Parathyroid adenoma (tissue), 2 donors: ENCODE results near the gene SIX2.

Source experiments
- H2AFZ ChIP-seq: fragments of 300-600 bp; sonication (generic); one replicate; pipeline ENCODE4 v1.7.0; 2017; ENCODE audit warnings: antibody characterized with exemption, mild to moderate bottlenecking
- H3K27ac ChIP-seq: fragments of 300-600 bp; sonication (generic); one replicate; pipeline ENCODE4 v1.7.0; 2017
- H3K27me3 ChIP-seq: fragments of 300-600 bp; sonication (generic); one replicate; pipeline ENCODE4 v1.7.0; 2017; ENCODE audit warnings: low read length; ENCODE audit not compliant: control insufficient read depth, insufficient read depth
- H3K36me3 ChIP-seq: fragments of 300-600 bp; sonication (generic); one replicate; pipeline ENCODE4 v1.7.0; 2017; ENCODE audit warnings: low read length; ENCODE audit not compliant: control insufficient read depth, insufficient read depth
- H3K4me1 ChIP-seq: fragments of 300-600 bp; sonication (generic); one replicate; pipeline ENCODE4 v1.7.0; 2017; ENCODE audit warnings: control low read depth
- H3K4me2 ChIP-seq: fragments of 300-600 bp; sonication (generic); one replicate; pipeline ENCODE4 v1.7.0; 2017; ENCODE audit warnings: low read length
- H3K4me3 ChIP-seq: fragments of 300-600 bp; sonication (generic); one replicate; pipeline ENCODE4 v1.7.0; 2017; ENCODE audit warnings: low read depth, low read length
- H3K79me2 ChIP-seq: fragments of 300-600 bp; sonication (generic); one replicate; pipeline ENCODE4 v1.7.0; 2017; ENCODE audit warnings: control low read depth
- H3K9ac ChIP-seq: fragments of 300-600 bp; sonication (generic); one replicate; pipeline ENCODE4 v1.7.0; 2017; ENCODE audit warnings: mild to moderate bottlenecking
- H3K9me3 ChIP-seq: fragments of 300-600 bp; sonication (generic); one replicate; pipeline ENCODE4 v1.7.0; 2017; ENCODE audit warnings: low read length; ENCODE audit not compliant: control insufficient read depth
- TF ChIP-seq, protein P1 (sequence below): fragments of 300-600 bp; sonication (generic); IDR thresholded peaks from one replicate; pipeline ENCODE4 v1.7.0; 2017; ENCODE audit warnings: antibody characterized with exemption, mild to moderate bottlenecking
- donor health status: primary hyperparathyroidism.

SIX2 gene

DNA sequence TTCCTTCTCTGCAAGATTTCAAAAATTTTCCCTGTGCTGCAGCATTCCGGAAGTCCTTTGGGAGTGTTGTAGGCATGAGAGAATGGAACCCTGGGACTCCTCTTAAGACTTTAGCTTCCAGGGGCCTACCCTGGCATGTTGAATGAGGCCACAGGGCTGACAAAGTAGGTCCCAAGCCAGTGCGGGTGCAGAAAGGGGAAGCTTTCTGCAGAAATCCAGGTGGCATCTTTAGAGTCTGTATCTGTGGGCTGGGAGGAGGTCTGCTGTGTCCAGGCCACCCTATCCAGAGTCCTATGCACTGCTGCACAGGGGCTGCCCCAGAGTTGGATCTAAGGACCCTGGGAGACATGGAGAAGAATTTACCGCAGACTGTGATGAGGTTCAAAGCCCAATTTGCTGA lies 1.9 kb upstream of the SIX2 start:
- Histone ChIP-seq H3K4me3 (no peak overlapping the region), H3K4me2 (no peak overlapping the region), H3K27me3 (no peaks in the 10 kb centered on the region), H2AFZ (no peak overlapping the region), H3K79me2 (no peaks in the 10 kb centered on the region), H3K9me3 (no peaks in the 10 kb centered on the region), H3K4me1 (no peaks in the 10 kb centered on the region), H3K36me3 (no peaks in the 10 kb centered on the region), H3K9ac (no peak overlapping the region), H3K27ac (no peak overlapping the region)
- TF ChIP-seq, protein P1, sequence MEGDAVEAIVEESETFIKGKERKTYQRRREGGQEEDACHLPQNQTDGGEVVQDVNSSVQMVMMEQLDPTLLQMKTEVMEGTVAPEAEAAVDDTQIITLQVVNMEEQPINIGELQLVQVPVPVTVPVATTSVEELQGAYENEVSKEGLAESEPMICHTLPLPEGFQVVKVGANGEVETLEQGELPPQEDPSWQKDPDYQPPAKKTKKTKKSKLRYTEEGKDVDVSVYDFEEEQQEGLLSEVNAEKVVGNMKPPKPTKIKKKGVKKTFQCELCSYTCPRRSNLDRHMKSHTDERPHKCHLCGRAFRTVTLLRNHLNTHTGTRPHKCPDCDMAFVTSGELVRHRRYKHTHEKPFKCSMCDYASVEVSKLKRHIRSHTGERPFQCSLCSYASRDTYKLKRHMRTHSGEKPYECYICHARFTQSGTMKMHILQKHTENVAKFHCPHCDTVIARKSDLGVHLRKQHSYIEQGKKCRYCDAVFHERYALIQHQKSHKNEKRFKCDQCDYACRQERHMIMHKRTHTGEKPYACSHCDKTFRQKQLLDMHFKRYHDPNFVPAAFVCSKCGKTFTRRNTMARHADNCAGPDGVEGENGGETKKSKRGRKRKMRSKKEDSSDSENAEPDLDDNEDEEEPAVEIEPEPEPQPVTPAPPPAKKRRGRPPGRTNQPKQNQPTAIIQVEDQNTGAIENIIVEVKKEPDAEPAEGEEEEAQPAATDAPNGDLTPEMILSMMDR: no peak

DNA sequence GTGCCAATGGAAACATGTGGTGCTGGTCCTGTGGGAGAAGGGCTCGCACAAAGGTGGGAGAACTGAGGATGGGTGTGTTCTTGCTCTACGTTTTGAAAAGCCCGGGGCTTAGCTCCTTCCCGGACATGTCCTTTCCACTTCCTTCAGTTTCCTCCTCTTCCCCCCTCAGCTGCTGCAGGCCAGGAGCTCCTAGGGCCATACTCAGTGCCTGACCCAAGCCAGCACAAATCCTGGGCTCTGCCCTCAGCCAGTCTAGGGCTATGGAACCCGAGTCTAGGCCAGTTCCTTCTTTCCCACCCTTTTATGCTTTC lies 1.4 kb upstream of the SIX2 start:
- H2AFZ ChIP-seq: peak overlapping the region; percentile 71
- H3K27ac ChIP-seq: no peak overlapping the region
- no peak overlapping the region for H3K9ac ChIP-seq
- no peaks in the 10 kb centered on the region for H3K79me2 ChIP-seq
- TF ChIP-seq, protein P1: peak; percentile 3
- H3K4me1 ChIP-seq: no peaks in the 10 kb centered on the region
- H3K4me2 ChIP-seq: peak overlapping the region; percentile 81
- H3K4me3 ChIP-seq: peak overlapping the region; percentile 81
- H3K27me3 ChIP-seq: no peaks in the 10 kb centered on the region
- H3K9me3 ChIP-seq: no peaks in the 10 kb centered on the region
- no peaks in the 10 kb centered on the region for H3K36me3 ChIP-seq

DNA sequence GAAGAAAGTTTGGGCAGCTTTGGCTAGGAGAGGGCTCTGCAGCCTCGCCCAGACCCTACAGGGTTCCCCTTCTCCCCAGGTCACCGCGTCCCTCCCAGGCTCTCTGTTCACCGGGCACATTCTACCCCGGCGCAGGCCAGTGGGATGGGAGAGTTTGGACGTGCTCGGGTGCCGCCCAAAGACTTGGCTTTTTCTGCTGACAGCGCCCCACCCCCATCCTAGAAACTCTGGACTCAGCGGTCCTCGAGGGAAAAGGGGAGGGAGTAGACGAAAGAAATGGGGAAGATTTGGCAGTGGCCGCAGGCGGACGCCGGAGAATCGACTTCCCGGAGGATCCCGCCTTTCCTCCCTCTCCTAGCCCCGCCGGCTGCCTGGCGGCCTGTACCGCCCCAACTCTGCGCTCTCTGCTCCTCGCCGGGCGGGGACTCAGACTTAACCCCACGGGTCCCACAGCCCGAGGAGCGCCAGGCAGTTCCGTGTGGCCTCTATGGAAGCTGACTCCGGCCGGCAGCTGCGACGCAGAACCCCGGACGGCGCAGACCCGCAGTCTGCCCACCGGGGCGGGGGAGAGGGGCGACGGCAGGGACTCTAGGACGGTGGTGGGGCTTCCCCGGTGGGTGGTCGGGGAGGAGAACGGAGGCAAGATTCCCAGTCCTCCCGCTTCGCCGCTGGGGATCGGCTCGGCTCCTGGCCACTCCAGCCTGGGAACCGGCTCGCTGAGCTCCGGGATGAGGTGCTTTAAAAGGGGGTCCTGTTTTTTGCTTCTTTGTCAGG lies 863 bp upstream of the SIX2 start:
- peak overlapping the region; percentile 81 for H3K4me3 ChIP-seq
- H3K79me2 ChIP-seq: no peaks in the 10 kb centered on the region
- peak overlapping the region; percentile 81 for H3K27ac ChIP-seq
- H3K9ac ChIP-seq: no peak overlapping the region
- H3K27me3 ChIP-seq: no peaks in the 10 kb centered on the region
- no peaks in the 10 kb centered on the region for H3K9me3 ChIP-seq
- TF ChIP-seq, protein P1: no peak
- H3K36me3 ChIP-seq: no peaks in the 10 kb centered on the region
- H3K4me2 ChIP-seq: peak overlapping the region; percentile 81
- peak overlapping the region; percentile 71 for H2AFZ ChIP-seq
- no peaks in the 10 kb centered on the region for H3K4me1 ChIP-seq

DNA sequence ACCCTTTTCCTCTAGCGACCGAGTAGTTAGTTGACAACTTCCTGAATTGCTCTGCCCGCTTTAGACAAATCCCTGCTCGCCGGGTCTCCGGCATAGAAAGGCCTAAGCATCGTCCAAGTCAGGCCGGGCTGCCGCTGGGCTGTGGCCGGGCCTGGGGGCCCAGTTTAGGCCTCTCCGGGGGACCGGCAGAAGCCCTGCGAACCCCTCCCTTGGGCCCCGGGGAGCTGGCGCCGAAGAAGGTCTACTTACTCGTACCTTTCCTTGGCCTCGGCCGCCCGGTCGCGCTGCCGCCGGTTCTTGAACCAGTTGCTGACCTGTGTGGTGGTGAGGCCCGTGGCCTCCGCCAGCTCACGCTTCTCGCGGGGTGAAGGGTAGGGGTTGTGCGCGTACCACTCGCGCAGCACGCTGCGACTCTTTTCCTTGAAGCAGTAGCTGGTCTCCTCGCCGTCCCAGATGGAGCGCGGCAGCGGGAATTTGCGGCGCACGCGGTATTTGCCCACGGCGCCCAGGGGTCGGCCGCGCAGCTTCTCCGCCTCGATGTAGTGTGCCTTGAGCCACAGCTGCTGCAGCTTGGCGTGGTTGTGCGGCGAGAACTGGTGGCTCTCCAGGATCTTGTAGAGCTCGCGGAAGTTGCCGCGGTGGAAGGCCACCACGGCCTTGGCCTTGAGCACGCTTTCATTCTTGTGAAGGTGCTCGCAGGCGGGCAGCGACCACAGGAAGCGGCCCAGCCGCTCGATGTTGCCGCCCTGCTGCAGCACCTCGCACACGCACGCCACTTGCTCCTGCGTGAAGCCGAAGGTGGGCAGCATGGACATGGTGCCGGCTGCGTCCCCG lies 739 bp downstream of the SIX2 start:
- Histone ChIP-seq H3K4me2 (peak overlapping the region; percentile 66), H2AFZ (peak overlapping the region; percentile 81), H3K27me3 (no peaks in the 10 kb centered on the region), H3K79me2 (no peaks in the 10 kb centered on the region), H3K4me3 (peak overlapping the region; percentile 45), H3K9me3 (no peaks in the 10 kb centered on the region), H3K27ac (no peak overlapping the region), H3K4me1 (no peaks in the 10 kb centered on the region), H3K36me3 (no peaks in the 10 kb centered on the region), H3K9ac (no peak overlapping the region)
- TF ChIP-seq, protein P1: no peak
